ENCODE measurements around the gene DAPK1.

DNA sequence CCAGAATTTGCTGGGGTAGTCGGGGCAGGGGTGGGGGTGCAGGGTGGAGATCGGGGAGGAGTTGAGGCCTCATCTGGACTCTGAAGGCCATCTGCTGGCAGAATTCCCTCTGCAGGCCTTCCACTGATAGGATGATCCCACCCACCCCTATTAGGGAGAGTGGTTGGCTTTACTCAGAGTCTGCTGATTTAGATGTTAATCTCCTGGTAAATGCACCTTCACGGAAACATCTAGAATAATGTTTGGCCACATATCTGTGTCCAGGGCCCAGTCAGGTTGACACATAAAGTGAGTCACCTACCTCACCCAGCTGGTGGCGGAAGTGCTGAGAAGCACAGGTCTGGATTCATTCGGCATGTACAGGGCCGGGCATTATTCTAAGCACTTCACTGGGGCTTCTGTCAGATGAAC, 50.0 kb downstream of the DAPK1 start:
- TF ChIP-seq, protein P1, sequence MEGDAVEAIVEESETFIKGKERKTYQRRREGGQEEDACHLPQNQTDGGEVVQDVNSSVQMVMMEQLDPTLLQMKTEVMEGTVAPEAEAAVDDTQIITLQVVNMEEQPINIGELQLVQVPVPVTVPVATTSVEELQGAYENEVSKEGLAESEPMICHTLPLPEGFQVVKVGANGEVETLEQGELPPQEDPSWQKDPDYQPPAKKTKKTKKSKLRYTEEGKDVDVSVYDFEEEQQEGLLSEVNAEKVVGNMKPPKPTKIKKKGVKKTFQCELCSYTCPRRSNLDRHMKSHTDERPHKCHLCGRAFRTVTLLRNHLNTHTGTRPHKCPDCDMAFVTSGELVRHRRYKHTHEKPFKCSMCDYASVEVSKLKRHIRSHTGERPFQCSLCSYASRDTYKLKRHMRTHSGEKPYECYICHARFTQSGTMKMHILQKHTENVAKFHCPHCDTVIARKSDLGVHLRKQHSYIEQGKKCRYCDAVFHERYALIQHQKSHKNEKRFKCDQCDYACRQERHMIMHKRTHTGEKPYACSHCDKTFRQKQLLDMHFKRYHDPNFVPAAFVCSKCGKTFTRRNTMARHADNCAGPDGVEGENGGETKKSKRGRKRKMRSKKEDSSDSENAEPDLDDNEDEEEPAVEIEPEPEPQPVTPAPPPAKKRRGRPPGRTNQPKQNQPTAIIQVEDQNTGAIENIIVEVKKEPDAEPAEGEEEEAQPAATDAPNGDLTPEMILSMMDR (IDR thresholded peaks at IDR 0.05; ENCODE audit: borderline replicate concordance, extremely low read depth, low read length, poor library complexity, severe bottlenecking): no peak
- TF ChIP-seq EZH2 (IDR thresholded peaks at IDR 0.05; ENCODE audit: borderline replicate concordance, low read depth, low read length, severe bottlenecking): no peak

Measured in DND-41 (cell line).